ENCODE data around the gene DNAAF3. TPM values are rescaled to one million over a fixed set of nuclear protein-coding genes. Genes with fewer than 3 reads are reported as not detected.
A peak's percentile ranks its signal among the peaks of the same experiment; 100 is the strongest.

The DNAAF3 gene
- 17.3 and 21.1 TPM in 2 replicates for total RNA-seq (2014; rRNA removed; shearing (Covaris generic))

- peak; percentile 100 for DNase-seq (ENCODE audit: low spot score)
These were observed at the start of gene DNAAF3 for GRCh38 chr19:55166530-55167268. Gene DNAAF3, minus strand, starts transcription at chr19:55166613. Its CDS starts 200 bp downstream, at chr19:55166413.

DNA sequence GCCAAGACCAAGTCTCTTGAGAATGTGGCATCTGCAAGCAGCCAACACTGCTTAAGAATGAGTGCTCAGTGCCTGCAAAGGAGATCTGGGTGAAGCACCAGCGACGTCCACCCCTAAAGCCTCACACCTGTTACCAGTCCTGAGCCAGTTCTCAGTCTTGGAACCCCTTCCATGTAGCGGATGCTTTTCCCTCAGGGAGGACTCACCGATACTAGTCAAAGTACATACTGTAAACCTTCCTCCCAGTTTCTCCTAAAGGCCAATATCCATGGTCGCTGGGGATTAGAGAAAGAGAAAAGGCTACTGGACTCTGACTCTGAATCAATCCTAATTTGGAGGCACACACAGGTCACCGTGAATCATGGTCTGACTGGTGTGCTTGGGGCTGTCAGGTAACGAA, 47.1 kb upstream of the DNAAF3 start:
- no peak for DNase-seq (ENCODE audit: low spot score)

- peak; percentile 98 for DNase-seq (ENCODE audit: low spot score)
These were observed 46.0 kb upstream of the DNAAF3 start for GRCh38 chr19:55212447-55212846.

- peak; percentile 95 for DNase-seq (ENCODE audit: low spot score)
These were observed 43.5 kb upstream of the DNAAF3 start for GRCh38 chr19:55209693-55210472.

DNA sequence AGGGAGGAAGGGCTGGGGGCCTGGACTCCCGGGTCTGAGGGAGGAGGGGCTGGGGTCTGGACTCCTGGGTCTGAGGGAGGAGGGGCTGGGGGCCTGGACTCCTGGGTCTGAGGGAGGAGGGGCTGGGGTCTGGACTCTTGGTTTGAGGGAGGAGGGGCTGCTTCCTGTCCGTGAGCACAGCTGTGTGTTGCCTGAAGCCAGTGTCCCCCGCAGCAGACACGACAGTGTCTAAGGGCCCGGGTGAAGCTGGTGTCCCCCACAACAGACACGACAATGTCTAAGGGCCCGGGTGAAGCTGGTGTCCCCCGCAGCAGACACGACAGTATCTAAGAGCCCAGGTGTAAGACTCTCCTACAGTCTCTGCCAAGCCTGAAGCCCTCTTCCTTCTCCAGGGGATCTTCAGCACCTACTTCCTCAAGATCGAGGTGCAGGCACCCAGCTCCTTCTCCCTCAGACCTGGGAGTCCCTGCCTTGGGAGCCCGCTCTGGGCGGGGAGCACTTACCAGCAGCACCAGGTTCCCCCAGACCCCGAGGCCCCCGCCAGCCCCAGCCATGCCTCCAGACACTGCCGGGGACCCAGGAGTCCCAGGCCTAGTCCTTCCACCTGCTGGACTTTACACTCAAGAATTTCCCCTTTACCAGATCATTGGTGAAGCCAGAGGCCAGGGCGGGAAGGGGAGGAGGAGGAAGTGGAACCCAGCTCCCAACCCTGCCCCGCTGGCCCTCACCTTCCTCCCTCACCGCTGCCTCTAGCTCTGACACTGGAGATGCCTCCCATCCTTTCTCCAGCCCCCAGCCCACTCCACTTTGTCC, 42.7 kb upstream of the DNAAF3 start, which contains the start of gene PTPRH:
PTPRH (minus strand) TSS at position 622 of the 813 bp plus-strand sequence; CDS start at position 554, 68 bp downstream.
- peak; percentile 95 for DNase-seq (ENCODE audit: low spot score)

GRCh38 chr19:55206664-55207500, 40.5 kb upstream of the DNAAF3 start:
- peak; percentile 99 for DNase-seq (ENCODE audit: low spot score)

DNA sequence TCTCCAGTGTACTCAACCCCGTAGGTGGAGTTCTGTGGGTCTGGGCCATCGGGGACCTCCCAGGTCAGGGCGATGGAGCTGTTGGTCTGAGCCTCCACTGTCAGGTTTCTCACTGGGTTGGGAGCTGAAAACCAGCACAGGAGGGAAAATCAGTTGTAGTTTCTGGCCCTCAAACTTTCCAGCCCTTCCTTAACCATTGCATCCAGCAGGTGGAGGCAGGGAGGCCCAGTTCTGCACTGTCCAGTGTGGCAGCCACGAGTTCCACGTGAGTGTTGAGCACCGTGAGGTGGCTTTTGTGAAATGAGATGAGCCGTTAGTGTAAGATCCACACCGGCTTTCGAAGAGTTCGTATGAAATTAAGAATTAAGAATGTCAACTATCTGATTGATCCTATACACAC, 35.8 kb upstream of the DNAAF3 start:
- DNase-seq (ENCODE audit: low spot score) = peak; percentile 35

DNA sequence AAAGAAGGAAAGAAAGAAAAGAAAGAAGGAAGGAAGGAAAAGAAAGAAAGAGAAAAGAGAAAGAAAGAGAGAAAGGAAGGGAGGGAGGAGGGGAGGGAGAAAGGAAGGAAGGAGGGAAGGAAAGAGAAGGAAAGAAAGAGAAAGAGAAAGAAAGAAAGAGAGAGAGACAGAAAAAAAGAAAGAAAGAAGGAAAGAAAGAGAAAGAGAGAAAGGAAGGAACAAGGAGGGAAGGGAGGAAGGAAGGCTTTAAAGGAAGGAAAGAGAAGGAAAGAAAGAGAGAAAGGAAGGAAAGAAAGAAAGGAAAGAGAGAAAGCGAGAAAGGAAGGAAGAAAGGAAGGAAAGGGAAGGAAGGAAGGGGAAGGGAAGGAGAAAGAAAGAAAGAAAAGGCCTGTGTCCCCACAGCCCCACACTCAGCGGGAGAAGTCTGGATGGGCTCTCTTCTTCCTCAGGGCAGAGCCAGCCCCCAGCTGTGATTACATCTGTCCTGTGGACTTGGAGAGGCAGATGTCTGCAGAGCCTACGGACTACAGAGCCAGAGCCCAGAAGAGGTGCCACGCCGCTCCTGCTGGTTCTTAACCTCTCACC, 33.3 kb upstream of the DNAAF3 start:
- DNase-seq (ENCODE audit: low spot score) = no peak

- DNase-seq (ENCODE audit: low spot score) = no peak
These were observed 32.2 kb upstream of the DNAAF3 start for GRCh38 chr19:55198651-55199050.

- DNase-seq (ENCODE audit: low spot score) = no peak
These were observed 31.1 kb upstream of the DNAAF3 start for GRCh38 chr19:55197528-55197927.

GRCh38 chr19:55196803-55197202, 30.4 kb upstream of the DNAAF3 start:
- DNase-seq (ENCODE audit: low spot score) = peak; percentile 51

DNA sequence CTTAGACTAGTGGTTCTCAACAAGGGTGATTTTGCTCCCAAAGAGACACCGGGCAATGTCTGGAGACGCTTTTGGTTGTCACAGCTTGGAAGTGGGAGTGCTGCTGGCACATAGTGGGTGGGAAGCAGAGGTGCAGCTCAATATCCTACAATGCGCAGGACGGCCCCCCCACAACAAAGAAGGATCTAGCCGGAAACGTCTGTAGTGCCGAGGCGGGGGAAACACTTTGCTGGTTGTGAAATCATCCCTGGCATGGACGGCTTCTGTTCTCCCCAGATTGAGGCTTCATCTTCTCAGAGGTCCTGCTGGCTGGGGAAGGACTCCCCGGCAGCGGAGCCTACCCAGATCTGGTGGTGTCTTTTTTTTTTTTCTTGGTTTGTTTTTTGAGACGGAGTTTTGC, 27.1 kb upstream of the DNAAF3 start:
- DNase-seq (ENCODE audit: low spot score) = no peak

GRCh38 chr19:55189403-55189835, 23.0 kb upstream of the DNAAF3 start:
- no peak for DNase-seq (ENCODE audit: low spot score)

- no peak for DNase-seq (ENCODE audit: low spot score)
These were observed 22.2 kb upstream of the DNAAF3 start for GRCh38 chr19:55188625-55189024.

- no peak for DNase-seq (ENCODE audit: low spot score)
These were observed 19.7 kb upstream of the DNAAF3 start for GRCh38 chr19:55186080-55186479.

GRCh38 chr19:55181740-55182139, 15.3 kb upstream of the DNAAF3 start:
- no peak for DNase-seq (ENCODE audit: low spot score)

GRCh38 chr19:55179606-55180484, 13.4 kb upstream of the DNAAF3 start, which contains the start of gene SYT5:
Gene SYT5, minus strand, starts transcription at chr19:55180289. Its CDS starts 1,248 bp downstream, at chr19:55179041.
- DNase-seq (ENCODE audit: low spot score) = no peak

DNA sequence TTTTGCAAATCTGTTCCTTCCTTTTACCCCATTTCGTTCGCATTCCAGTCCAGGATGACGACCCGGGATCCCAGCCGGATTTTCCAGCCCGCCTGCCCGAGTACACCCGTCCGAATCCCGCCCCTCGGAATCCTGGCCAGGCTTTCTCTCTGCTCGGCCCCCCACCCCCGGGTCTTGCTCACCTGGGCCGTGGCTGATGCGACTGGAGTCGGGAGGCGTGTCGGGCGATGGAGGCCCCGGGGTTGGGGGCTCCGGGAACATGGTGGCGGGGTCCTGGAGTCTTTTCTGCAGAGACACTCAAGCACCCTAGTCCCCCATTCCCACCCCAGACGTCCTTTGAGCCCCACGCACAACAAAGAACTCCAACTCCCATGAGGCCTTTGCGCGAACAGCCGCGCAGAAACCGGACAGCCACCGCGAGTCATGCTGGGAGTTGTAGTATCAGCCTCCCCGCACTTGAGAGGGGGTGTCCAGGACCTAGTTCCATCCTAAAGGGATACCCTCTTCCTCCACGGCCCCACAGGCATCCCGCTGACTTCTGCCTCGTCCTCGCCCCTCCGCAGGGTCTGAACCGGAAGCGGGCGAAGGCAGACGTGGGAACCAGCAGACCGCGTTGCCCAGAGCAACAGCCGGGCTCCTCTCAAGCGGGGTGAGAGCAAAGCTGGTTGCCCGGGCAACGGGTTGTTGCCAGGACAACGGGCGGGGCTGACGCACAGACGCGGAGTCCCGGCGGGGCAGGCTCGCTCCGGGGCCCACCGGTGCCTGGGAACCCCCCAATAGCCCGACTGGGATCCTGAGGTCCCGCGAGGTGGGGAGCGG, 12.6 kb upstream of the DNAAF3 start:
- DNase-seq (ENCODE audit: low spot score) = no peak
